ENCODE measurements around the gene AMOTL2. TPM values are rescaled to one million over a fixed set of nuclear protein-coding genes. Genes with fewer than 3 reads are reported as not detected.

AMOTL2 gene
- total and polyA plus RNA-seq, 2 experiments from 2014 or later, result 63.9 to 81.6 TPM

DNA sequence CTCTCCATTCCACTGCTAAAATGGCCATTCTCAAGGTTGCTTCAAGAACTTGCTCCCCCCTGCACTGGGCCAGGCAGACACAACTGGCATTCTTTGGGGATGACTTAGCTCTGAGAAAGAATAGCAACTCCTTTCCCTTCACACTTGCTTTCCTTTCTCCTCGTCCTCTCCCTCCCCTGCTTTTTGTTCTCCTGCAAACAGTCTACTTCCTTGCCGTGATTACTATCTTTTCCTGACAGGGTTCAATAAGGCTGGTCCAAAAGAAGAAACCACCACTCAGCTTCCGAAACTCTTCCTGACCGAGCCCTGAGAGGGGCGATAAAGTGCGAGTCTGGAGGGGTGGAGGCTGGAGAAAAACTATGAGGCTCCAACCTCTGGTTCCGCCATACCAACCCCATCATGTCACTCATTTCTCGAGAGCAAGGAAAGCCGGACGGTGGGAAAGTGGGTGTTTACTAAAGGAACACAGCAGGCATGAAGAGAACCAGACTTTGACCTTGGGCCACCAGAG, 5.0 kb downstream of the AMOTL2 start:
- 86% methylated on average over 10 of the region's 10 CpGs for WGBS (ENCODE audit: low lambda C conversion rate, missing lambda C conversion rate)
- peaks cover 63% of the 10 kb centered on the region for H4K20me1 ChIP-seq (ENCODE audit: insufficient read depth, poor library complexity, severe bottlenecking)
- no peaks in the 10 kb centered on the region for H3K9me2 ChIP-seq (replicated peaks; ENCODE audit: insufficient read depth)
- DNase-seq (ENCODE audit: low spot score), result no peak
- peaks cover 70% of the 10 kb centered on the region for H3K79me2 ChIP-seq
- TF ChIP-seq, protein P1, sequence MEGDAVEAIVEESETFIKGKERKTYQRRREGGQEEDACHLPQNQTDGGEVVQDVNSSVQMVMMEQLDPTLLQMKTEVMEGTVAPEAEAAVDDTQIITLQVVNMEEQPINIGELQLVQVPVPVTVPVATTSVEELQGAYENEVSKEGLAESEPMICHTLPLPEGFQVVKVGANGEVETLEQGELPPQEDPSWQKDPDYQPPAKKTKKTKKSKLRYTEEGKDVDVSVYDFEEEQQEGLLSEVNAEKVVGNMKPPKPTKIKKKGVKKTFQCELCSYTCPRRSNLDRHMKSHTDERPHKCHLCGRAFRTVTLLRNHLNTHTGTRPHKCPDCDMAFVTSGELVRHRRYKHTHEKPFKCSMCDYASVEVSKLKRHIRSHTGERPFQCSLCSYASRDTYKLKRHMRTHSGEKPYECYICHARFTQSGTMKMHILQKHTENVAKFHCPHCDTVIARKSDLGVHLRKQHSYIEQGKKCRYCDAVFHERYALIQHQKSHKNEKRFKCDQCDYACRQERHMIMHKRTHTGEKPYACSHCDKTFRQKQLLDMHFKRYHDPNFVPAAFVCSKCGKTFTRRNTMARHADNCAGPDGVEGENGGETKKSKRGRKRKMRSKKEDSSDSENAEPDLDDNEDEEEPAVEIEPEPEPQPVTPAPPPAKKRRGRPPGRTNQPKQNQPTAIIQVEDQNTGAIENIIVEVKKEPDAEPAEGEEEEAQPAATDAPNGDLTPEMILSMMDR (IDR thresholded peaks at IDR 0.05; ENCODE audit: poor library complexity), result no peak
- TF ChIP-seq EZH2phosphoT487 (IDR thresholded peaks at IDR 0.05; ENCODE audit: low read depth, severe bottlenecking, unreplicated experiment) (no peak), EZH2 (IDR thresholded peaks at IDR 0.05; ENCODE audit: borderline replicate concordance) (no peak)
- H2AFZ ChIP-seq, result no peak overlapping the region
- H3K4me2 ChIP-seq, result peak overlapping the region; percentile 81
- no peaks in the 10 kb centered on the region for H3K36me3 ChIP-seq (replicated peaks; ENCODE audit: insufficient read depth, low read depth)
- H3K4me3 ChIP-seq, result no peak overlapping the region
- no peaks in the 10 kb centered on the region for H3K27me3 ChIP-seq
- no peaks in the 10 kb centered on the region for H3K9me3 ChIP-seq (ENCODE audit: low read depth)
- peak overlapping the region; percentile 44 for H3K27ac ChIP-seq
- H3K4me1 ChIP-seq (ENCODE audit: insufficient read depth), result peaks cover 73% of the 10 kb centered on the region

DNA sequence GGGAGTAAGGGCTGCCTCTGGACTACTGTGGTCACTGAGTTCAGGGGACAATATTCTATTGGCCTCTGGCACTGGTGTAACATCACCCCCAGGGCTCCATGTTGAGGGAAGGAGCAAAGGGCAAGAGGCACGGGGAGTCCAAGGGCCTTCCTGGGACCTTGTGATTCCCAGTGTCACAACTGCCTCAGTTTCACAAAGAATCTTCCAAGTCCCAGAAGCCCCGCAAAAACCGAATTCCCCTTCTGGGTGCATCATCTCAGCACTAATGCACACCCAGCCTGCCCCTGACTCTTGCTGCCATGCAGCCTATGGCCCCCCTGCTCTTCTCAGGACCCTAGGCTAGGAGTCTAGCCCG, 5.5 kb downstream of the AMOTL2 start:
- peaks cover 68% of the 10 kb centered on the region for H3K79me2 ChIP-seq
- TF ChIP-seq EZH2 (IDR thresholded peaks at IDR 0.05; ENCODE audit: borderline replicate concordance) (no peak), EZH2phosphoT487 (IDR thresholded peaks at IDR 0.05; ENCODE audit: low read depth, severe bottlenecking, unreplicated experiment) (no peak)
- TF ChIP-seq, protein P1 (IDR thresholded peaks at IDR 0.05; ENCODE audit: poor library complexity), result no peak

DNA sequence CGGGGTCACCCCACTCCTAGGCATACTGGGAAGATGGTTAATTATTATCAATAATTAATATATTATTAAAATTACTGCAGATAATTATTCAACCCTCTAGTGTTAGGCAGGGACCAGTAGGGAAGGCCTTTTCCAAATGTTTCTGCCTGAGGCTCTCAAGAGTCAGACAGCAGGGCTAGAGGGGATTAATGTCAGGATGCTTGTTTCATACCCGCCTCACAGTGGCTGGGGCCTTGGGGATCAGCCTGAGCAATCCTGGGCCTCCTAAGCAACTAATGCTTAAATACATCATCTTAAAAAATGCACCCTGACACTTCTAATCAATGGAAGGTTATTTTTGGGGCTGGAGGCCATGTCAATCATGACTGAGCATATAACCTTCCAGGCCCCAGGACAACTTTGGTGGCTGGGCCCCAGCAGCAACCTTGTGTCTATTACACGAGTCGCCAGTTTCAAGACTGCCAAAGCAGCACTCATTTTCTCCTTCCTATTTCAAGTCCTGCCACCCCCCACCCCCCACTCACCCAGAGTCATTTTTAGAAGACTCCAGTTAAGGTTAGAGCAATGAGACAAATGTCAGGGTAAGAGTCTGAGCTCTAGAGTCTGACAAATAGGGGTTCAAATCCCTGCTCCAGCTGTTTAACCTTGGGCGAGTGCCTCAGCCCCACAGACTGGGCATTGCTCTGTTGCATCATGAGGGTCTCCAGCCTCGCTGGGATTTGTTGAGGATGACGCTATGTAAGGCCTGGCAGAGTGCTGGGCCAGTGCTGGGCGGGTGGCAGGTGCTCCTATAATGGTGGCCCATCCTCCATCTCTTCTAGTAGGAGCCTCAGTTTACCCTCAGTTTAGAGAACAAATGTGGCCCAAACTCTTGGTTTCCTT, 6.1 kb downstream of the AMOTL2 start:
- WGBS (ENCODE audit: low lambda C conversion rate, missing lambda C conversion rate), result 95% methylated on average over 8 of the region's 8 CpGs
- Histone ChIP-seq H4K20me1 (ENCODE audit: insufficient read depth, poor library complexity, severe bottlenecking) (peaks cover 62% of the 10 kb centered on the region), H3K4me1 (ENCODE audit: insufficient read depth) (peaks cover 82% of the 10 kb centered on the region), H3K36me3 (replicated peaks; ENCODE audit: insufficient read depth, low read depth) (no peaks in the 10 kb centered on the region), H2AFZ (no peak overlapping the region), H3K4me3 (no peak overlapping the region), H3K27me3 (no peaks in the 10 kb centered on the region), H3K9me3 (ENCODE audit: low read depth) (no peaks in the 10 kb centered on the region), H3K27ac (peak overlapping the region; percentile 44), H3K9me2 (replicated peaks; ENCODE audit: insufficient read depth) (no peaks in the 10 kb centered on the region), H3K4me2 (no peak overlapping the region), H3K79me2 (peaks cover 70% of the 10 kb centered on the region)
- DNase-seq (ENCODE audit: low spot score), result no peak
- no peak for TF ChIP-seq EZH2 (IDR thresholded peaks at IDR 0.05; ENCODE audit: borderline replicate concordance)
- TF ChIP-seq EZH2phosphoT487 (IDR thresholded peaks at IDR 0.05; ENCODE audit: low read depth, severe bottlenecking, unreplicated experiment), result no peak

More for the DNA sequence above, 5.5 kb downstream of the AMOTL2 start:
- Histone ChIP-seq H3K36me3 (replicated peaks; ENCODE audit: insufficient read depth, low read depth) (no peaks in the 10 kb centered on the region), H3K4me2 (no peak overlapping the region), H3K27ac (peak overlapping the region; percentile 44), H3K4me3 (no peak overlapping the region), H4K20me1 (ENCODE audit: insufficient read depth, poor library complexity, severe bottlenecking) (peaks cover 63% of the 10 kb centered on the region), H3K9me3 (ENCODE audit: low read depth) (no peaks in the 10 kb centered on the region), H3K4me1 (ENCODE audit: insufficient read depth) (peaks cover 76% of the 10 kb centered on the region), H3K9me2 (replicated peaks; ENCODE audit: insufficient read depth) (no peaks in the 10 kb centered on the region), H3K27me3 (no peaks in the 10 kb centered on the region), H2AFZ (no peak overlapping the region)
- no peak for DNase-seq (ENCODE audit: low spot score)
- WGBS (ENCODE audit: low lambda C conversion rate, missing lambda C conversion rate), result 92% methylated on average over 4 of the region's 4 CpGs

Data from hepatocyte (in vitro differentiated cells).